Measurements from ENCODE around the gene NELL2. TPM values are rescaled to one million over a fixed set of nuclear protein-coding genes. Genes with fewer than 3 reads are reported as not detected.

NELL2 gene
- total RNA-seq, 1 experiment from 2014 or later = 1.1 TPM

DNA sequence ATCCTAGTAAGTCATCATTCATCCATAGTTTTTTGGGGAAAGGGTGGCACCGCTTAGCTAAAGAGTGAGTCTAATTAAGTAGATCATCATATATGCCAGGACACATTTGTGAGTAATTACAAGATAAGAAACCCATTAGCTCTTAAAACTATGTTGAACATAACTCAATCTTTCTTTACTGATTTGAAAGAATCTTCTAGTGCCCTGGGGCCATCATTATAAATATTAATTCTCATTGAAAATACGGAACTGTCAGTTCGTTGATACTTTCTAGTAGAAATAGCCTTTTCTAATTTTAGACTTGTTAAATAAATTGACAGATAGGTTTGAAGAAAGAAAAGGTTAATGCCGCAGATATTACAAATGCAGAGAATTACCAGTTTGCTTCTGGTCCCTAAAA lies 312.6 kb downstream of the NELL2 start:
- Histone ChIP-seq H3K9me2 (ENCODE audit: insufficient read depth) (no peaks in the 10 kb centered on the region), H3K36me3 (ENCODE audit: control insufficient read depth in 1 of 2, insufficient read depth in 2 of 2, low read length in 2 of 2) (no peaks in the 10 kb centered on the region), H3K79me2 (ENCODE audit: insufficient read depth, low read length) (no peaks in the 10 kb centered on the region), H3K27ac (ENCODE audit: low read depth, low read length) (no peak overlapping the region), H3K4me1 (ENCODE audit: control insufficient read depth in 1 of 2, insufficient read depth in 2 of 2, low read length in 2 of 2) (no peaks in the 10 kb centered on the region), H3K9ac (ENCODE audit: low read length) (no peak overlapping the region), H3K9me3 (ENCODE audit: control insufficient read depth in 1 of 2, insufficient read depth in 1 of 2, low read depth in 1 of 2, low read length in 2 of 2) (no peaks in the 10 kb centered on the region), H3K27me3 (ENCODE audit: insufficient read depth, low read length) (no peaks in the 10 kb centered on the region), H3K4me2 (ENCODE audit: low read length) (no peak overlapping the region), H2AFZ (ENCODE audit: low read depth, low read length, poor library complexity, severe bottlenecking) (no peak overlapping the region), H3K4me3 (replicated peaks in 1 of 2; ENCODE audit: low read depth in 1 of 2, low read length in 2 of 2) (no peak overlapping the region), H4K20me1 (ENCODE audit: insufficient read depth) (no peaks in the 10 kb centered on the region)
- ChIA-PET CTCF (no interaction called here), POLR2A (no interaction called here), RAD21 (ENCODE audit: low non-redundant PET in 1 of 2, low total read pairs in 2 of 2, uncharacterized antibody in 2 of 2, unreplicated experiment in 2 of 2) (no interaction called here)
- intact Hi-C loops (cut with micrococcal nuclease) = no loop called here
- ATAC-seq (no peak), DNase-seq (ENCODE audit: low read depth, low spot score) (no peak)
- no TSS peak for BruUV-seq (replicated peaks)
- TF ChIP-seq POLR2A (IDR thresholded peaks at IDR 0.05; ENCODE audit: borderline replicate concordance, extremely low read depth, insufficient read depth, insufficient read length) = no peak
- no peak for TF ChIP-seq POLR2AphosphoS5 (IDR thresholded peaks at IDR 0.05; ENCODE audit: low read depth, low read length)
- TF ChIP-seq EGR1 (IDR thresholded peaks at IDR 0.05; ENCODE audit: low read depth) = no peak
- TF ChIP-seq JUND (IDR thresholded peaks at IDR 0.05) = no peak
- TF ChIP-seq SIN3A (IDR thresholded peaks at IDR 0.05; ENCODE audit: low read depth) = no peak
- TF ChIP-seq FOSL1 (IDR thresholded peaks at IDR 0.05; ENCODE audit: low read depth) = no peak
- no peak for TF ChIP-seq EZH2 (IDR thresholded peaks at IDR 0.05)
- no peak for TF ChIP-seq YY1 (IDR thresholded peaks at IDR 0.05; ENCODE audit: extremely low read depth, insufficient replicate concordance, low read depth, low read length)
- TF ChIP-seq RAD21 (IDR thresholded peaks at IDR 0.05; ENCODE audit: low read depth) = no peak
- no peak for TF ChIP-seq ZFX (IDR thresholded peaks at IDR 0.05)
- no peak for TF ChIP-seq ZNF274 (IDR thresholded peaks at IDR 0.05; ENCODE audit: low read depth, low read length)
- TF ChIP-seq REST (IDR thresholded peaks at IDR 0.05; ENCODE audit: low read depth) = no peak
- TF ChIP-seq ZBTB33 (IDR thresholded peaks at IDR 0.05; ENCODE audit: extremely low read depth, insufficient replicate concordance, low read length) = no peak
- no peak for TF ChIP-seq TCF7L2 (IDR thresholded peaks at IDR 0.05; ENCODE audit: borderline replicate concordance, extremely low read depth, insufficient read depth, insufficient read length)
- no peak for TF ChIP-seq SP1 (IDR thresholded peaks at IDR 0.05; ENCODE audit: low read depth)

Data from HCT116 (cell line).